A549 treated with CpdA at 1 μM for 4 hours (cell line): Measurements from ENCODE around the gene CA4. TPM values are rescaled to one million over a fixed set of nuclear protein-coding genes. Genes with fewer than 3 reads are reported as not detected.

Experiments used
- total RNA-seq: library from RNA; stranded (reverse); fragments of 200-300 nt; extraction: Qiagen RNA extraction; gene quantifications from 5 replicates; pipeline ENCODE4 v1.2.3, GENCODE V29; 2022; ENCODE audit warnings: low read depth

The CA4 gene
- 0.13 to 0.33 TPM (median 0.26 TPM) in 3 of 5 replicates, not detected in the others for total RNA-seq

DNA sequence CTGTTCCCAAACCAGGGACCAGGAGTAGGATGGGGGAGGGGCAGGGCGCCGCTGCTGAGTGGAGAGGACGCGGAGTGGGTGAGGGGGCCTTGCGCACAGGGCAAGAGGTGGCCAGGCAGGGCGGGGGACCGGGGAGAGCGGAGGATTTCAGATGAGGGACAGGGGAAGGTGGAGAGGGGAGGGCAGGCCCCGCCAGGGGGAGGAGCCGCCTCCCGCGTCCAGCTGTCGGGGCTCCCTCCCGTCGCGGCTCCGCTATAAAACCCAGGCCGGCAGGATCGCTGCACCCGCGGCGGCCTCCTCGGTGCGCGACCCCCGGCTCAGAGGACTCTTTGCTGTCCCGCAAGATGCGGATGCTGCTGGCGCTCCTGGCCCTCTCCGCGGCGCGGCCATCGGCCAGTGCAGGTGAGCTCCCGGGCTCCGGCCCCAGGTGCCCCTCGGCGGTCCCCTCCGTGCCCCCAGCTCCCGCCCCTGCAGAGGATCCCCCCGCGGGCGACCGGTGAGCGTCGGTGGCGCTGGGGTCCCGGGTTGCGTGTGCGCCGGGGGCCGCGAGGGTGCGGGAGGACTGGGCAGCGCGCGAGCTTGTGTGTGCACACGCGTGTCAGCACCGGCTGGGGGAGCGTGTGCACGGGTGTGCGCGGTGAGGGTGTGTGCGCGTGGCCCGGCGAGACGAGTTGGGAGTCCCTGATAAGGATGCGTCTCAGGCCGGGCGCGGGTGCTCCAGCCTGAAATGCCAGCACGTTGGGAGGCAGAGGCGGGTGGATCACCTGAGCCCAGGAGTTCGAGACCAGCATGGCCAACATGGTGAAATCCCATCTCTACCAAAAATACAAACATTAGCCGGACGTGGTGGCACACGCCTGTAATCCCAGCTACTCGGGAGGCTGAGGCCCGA lies at the start of gene CA4:
Gene CA4 (plus strand): TSS at position 283 of the 892 bp plus-strand sequence. CDS start 62 bp downstream, at position 345.

Other genes with a start within 250 kb of the CA4 start
- gene RNFT1, start 185.2 kb upstream of the CA4 start, total RNA-seq = 12.4 to 15.7 TPM (median 14.4 TPM) in 5 replicates
- 15.9 to 22.1 TPM (median 18.9 TPM) in 5 replicates for gene HEATR6, start 71.1 kb upstream of the CA4 start, total RNA-seq
- gene USP32, start 242.2 kb downstream of the CA4 start, total RNA-seq = 31.2 to 37.5 TPM (median 34.1 TPM) in 5 replicates